Stimulated activated CD4-positive, alpha-beta T cell treated with anti-CD3 and anti-CD28 coated beads, Interleukin-12 subunit alpha, Interleukin-12 subunit beta, amount 100 ng/mL, for 4 hours (primary cell): ENCODE measurements around the gene TMEM25.
A peak's percentile ranks its signal among the peaks of the same experiment; 100 is the strongest.
"Not testable (repeated sequence)": the region's sequence is repeated elsewhere in the genome, so short reads cannot be mapped to it uniquely, and the experiment has no call there.

Source experiments
- DNase-seq: peaks from one replicate; pipeline ENCODE4 v3.0.0-alpha.2; 2020

Gene TMEM25

DNA sequence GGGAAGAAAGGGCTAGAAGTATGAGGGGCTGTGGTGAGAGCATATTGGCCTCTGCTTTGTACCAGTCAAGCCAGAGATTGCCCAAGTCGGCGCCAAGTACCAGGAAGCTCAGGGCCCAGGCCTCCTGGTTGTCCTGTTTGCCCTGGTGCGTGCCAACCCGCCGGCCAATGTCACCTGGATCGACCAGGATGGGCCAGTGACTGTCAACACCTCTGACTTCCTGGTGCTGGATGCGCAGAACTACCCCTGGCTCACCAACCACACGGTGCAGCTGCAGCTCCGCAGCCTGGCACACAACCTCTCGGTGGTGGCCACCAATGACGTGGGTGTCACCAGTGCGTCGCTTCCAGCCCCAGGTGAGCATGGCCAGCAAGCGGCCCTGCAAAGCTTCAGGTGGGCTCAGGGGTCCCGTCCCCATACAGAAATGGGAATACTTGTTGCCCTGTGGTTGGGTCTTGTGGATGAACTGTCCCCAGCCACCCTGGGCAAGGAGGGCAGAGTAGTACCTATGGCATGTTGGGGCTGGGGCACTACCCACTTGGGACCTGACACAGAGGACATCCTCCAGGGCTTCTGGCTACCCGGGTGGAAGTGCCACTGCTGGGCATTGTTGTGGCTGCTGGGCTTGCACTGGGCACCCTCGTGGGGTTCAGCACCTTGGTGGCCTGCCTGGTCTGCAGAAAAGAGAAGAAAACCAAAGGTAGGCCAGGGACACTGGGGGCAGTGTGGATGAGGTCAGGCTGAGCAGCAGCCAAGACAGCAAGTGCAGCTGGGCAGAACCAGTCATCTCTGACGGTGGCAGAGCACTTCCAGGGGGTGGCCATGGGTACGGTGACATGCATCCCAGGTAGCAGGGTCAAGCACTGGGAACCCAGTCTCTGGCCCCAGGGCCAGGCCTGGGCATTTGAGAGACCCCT lies 2.1 kb downstream of the TMEM25 start:
- no peak for DNase-seq

GRCh38 chr11:118533769-118534729 lies 3.1 kb downstream of the TMEM25 start:
- DNase-seq: no peak

DNA sequence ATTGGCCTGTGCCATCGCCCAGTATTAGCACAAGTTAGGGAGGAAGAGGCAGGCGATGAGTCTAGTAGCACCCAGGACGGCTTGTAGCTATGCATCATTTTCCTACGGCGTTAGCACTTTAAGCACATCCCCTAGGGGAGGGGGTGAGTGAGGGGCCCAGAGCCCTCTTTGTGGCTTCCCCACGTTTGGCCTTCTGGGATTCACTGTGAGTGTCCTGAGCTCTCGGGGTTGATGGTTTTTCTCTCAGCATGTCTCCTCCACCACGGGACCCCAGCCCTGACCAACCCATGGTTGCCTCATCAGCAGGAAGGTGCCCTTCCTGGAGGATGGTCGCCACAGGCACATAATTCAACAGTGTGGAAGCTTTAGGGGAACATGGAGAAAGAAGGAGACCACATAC lies 4.3 kb downstream of the TMEM25 start:
- DNase-seq: no peak

DNA sequence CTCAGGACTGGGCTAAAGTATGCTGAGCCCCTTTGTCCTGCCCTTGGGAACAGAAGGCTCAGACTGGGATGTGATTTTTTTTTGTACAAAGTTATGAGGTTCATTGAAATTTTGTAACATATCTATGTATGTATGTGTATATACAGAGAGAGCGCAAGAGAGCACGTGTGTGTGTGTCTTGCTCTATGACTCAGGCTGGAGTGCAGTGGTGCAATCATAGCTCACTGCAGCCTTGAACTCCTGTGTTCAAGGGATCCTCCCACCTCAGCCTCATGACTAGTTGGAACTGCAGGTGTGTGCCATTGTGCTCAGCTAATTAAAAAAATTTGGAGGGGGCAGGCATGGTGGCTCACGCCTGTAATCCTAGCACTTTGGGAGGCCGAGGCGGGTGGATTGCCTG lies 5.7 kb downstream of the TMEM25 start:
- no peak for DNase-seq

GRCh38 chr11:118537409-118537980 lies 6.5 kb downstream of the TMEM25 start:
- DNase-seq: no peak

DNA sequence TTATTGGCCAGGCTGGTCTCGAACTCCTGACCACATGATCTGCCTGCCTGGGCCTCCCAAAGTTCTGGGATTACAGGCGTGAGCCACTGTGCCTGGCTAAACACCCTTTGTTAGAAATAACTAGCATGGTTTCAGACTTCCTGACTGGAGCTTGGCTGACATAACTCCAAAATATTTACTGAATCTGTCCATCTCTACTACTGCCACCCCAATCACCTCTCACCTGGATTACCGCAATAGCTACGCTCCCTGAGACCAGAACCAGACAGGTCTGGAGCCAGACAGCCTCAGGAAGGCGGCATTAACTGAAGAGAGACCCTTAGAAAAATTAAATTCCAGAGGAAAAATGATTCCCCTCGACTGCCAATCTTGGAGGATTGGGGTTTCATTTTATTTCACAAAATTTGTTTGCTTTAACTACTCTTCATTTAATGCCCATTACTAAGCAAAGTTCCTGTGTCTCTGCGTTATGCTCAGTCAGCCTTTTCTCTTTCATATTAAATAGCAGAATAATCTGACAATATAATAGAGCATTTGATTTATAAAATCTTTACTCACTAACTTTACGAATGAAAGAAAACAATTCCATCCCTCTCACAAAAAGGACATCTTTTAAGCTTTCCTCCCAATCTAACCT lies 13.1 kb downstream of the TMEM25 start:
- no peak for DNase-seq

DNA sequence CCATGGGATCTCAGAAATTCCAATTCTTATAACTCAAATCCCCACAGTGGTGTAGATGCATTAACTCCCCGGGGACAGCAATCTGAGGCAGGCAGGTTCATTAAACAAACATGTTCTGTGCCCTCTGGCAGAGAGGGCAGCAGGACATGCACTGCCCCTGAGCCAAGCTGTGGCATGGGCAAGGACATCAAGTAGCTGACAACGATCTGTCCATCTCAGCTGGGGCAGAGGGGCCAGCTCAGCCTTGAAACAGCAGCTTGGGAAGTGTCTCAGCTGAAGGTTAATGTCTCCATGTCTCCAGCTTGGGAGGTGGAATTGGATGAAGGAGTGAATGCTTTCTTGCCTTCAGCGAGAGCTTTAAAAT lies 13.6 kb downstream of the TMEM25 start:
- DNase-seq: no peak

DNA sequence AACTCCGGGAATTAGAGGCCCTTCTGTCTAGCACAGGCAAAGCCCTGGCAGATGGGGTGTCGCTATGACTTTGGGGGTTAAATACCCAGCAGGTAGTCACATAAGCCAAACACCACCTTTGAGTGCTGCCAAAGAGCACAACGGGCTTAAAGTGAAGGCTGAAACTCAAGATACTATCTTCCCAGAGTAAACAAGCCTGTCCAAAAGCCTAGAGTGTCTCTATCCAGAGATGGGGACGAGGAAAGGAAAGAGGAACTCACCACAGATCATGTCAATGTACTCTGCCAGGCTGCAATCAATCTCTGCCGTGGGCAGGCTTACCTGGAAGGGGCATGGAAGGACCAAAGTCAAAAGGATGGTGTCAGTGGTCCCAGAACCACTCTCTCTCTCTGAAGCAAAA lies 14.5 kb downstream of the TMEM25 start:
- no peak for DNase-seq

DNA sequence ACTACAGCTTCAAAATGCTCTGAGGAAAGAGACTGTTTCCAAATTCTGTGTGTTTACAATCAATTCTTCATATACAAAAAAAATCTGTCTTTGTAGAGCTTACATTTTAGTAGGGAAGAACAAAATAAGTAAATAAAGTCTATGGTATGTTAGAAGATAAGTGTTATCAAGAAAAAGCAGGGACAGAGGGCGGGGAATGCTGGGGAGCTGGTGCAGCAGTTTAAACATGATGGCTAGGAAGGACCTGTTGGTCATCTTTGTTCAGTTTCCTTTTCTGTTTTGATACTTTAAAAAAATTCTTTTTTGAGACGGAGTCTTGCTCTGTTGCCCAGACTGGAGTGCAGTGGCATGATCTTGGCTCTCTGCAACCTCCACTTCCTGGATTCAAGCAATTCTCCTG lies 16.1 kb downstream of the TMEM25 start:
- no peak for DNase-seq

DNA sequence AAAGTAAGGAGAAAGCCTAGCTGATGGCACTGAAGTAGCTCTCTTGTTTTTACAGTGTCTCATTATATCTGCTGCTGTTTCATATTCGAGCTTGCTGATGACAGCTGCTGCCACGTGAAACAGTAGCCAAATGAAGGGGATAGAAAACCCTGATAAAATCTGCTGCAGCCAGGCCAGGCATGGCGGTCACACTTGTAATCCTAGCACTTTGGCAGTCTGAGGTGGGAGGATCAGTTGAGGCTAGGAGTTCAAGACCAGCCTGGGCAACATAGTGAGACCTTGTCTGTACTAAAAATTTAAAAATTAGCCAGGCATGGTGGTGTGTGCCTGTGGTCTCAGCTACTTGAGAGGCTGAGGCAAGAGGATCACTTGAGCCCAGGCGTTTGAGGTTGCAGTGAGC lies 21.3 kb downstream of the TMEM25 start:
- DNase-seq: no peak

- no peak for DNase-seq
Observed at GRCh38 chr11:118560806-118561205, 29.8 kb downstream of the TMEM25 start.

GRCh38 chr11:118565051-118565450 lies 34.1 kb downstream of the TMEM25 start:
- DNase-seq: no peak

DNA sequence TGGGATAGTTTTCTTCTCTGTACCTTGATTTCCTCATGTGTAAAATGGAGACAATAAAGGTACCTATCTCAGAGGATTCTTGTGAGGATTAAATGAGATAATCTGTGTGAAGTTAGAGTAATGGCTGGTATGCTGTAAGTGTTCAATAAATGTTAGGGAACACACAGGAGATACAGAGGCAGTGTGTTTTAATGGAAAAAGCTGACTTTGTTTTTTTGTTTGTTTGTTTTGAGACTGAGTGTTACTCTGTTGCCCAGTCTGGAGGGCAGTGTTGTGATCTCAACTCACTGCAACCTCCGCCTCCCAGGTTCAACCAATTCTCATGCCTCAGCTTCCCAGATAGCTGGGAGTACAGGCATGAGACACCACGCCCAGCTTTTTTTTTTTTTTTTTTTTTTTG lies 38.7 kb downstream of the TMEM25 start:
- no peak for DNase-seq

DNA sequence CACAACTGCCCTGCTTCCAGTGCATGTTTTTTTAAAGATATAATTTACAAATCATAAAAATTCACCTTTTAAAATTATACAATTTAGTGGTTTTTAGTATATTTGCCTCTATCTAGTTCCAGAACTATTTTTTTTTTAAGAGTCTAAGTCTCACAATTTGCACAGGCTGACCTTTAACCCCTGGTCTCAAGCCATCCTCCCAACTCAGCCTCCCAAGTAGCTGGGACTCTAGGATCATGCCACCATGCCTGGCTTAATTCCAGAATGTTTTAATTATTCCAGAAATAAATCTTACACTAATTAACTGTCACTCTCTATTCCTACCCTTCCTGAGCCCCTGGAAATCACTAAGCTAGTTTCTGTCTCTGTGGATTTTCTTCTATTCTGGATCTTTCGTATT lies 39.8 kb downstream of the TMEM25 start:
- DNase-seq: no peak

DNA sequence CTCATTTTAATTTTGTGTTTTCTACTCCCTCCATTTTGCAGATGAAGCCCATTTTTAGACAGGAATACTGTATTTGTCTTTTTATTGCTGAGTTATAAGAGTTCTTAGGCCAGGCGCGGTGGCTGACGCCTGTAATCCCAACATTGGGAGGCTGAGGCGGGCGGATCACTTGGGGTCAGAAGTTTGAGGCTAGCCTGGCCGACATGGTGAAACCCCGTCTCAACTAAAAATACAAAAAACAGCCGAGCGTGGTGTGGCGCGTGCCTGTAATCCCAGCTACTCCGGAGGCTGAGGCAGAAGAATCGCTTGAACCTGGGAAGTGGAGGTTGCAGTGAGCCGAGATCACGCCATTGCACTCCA lies 40.7 kb downstream of the TMEM25 start:
- not testable (repeated sequence) for DNase-seq

GRCh38 chr11:118572061-118572980 lies 41.3 kb downstream of the TMEM25 start, which contains the start of gene ARCN1:
TSS of gene ARCN1 (plus strand) at chr11:118572409. CDS start at chr11:118572548, 139 bp downstream.
- peak; percentile 68 for DNase-seq

DNA sequence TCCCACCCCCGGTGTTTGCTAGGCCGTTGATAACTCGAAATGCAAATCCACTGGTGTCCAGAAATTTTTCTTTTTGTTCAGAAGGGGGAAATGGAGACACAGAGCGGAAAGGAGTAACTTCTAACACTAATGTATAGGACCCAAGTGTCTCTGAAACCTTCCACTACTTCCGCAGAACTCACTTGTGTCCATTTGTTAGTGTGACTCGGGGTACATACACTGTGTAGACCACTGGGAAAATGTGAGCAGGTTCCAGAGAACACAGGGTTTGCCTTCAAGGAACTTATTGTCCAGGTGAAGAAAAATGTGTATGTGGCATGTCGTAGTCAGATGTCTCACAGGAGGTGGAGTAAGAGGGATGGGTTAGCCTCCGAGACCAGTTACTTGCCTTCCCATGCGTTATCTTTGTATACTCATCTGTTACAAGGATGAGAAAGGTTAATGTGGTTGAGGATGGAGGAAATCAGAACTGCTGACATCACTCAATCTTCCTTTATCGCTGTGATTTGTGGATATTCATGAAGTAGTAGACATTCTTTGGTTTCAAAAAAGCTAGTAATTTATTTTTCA lies 42.1 kb downstream of the TMEM25 start:
- no peak for DNase-seq

GRCh38 chr11:118574636-118575035 lies 43.6 kb downstream of the TMEM25 start:
- no peak for DNase-seq

- not testable (repeated sequence) for DNase-seq
Observed at GRCh38 chr11:118577995-118578394, 47.0 kb downstream of the TMEM25 start.

- DNase-seq: no peak
Observed at GRCh38 chr11:118581057-118581456, 50.1 kb downstream of the TMEM25 start.
